HepG2 (cell line): ENCODE results near the gene DLG5. TPM values are rescaled to one million over a fixed set of nuclear protein-coding genes. Genes with fewer than 3 reads are reported as not detected.

ENCODE experiments used
- ARHGAP35 ChIP-seq: sonication (generic); formaldehyde crosslinking; IDR thresholded peaks from 2 replicates; pipeline ENCODE4 v1.9.0; 2022; ENCODE audit warnings: mild to moderate bottlenecking, inconsistent platforms, moderate library complexity, missing genetic modification reagents, borderline replicate concordance
- ARNT2 ChIP-seq: sonication (generic); formaldehyde crosslinking; IDR thresholded peaks from 2 replicates; pipeline ENCODE4 v1.8.0; 2022; ENCODE audit warnings: mild to moderate bottlenecking, low read depth, missing genetic modification reagents, moderate library complexity
- ATF7 ChIP-seq, 2 experiments: fragments of 450-650 bp in 1 of 2; sonication (generic) in 1 of 2; formaldehyde crosslinking in 1 of 2; IDR thresholded peaks; 2 replicates each; pipeline versions ENCODE4 v1.4.0 to v1.6.1; 2016 to 2020; ENCODE audit warnings: antibody characterized with exemption in 1 of 2, mild to moderate bottlenecking in 1 of 2, missing genetic modification reagents in 1 of 2
- EEA1 ChIP-seq: sonication (generic); formaldehyde crosslinking; IDR thresholded peaks from 2 replicates; pipeline ENCODE4 v1.5.1; 2020; ENCODE audit warnings: mild to moderate bottlenecking, missing genetic modification reagents, borderline replicate concordance
- GATA4 ChIP-seq: sonication (generic); IDR thresholded peaks from 2 replicates; pipeline ENCODE4 v1.6.1; 2016; ENCODE audit warnings: antibody characterized with exemption, low read depth, borderline replicate concordance
- GRHL1 ChIP-seq: sonication (generic); formaldehyde crosslinking; conservative IDR thresholded peaks from 2 replicates; pipeline ENCODE4 v1.8.0; 2022; ENCODE audit warnings: missing genetic modification reagents
- GTF3A ChIP-seq: sonication (generic); formaldehyde crosslinking; conservative IDR thresholded peaks from 2 replicates; pipeline ENCODE4 v1.4.0; 2020; ENCODE audit warnings: mild to moderate bottlenecking, missing genetic modification reagents
- HOXA3 ChIP-seq: sonication (generic); formaldehyde crosslinking; IDR thresholded peaks from 2 replicates; pipeline ENCODE4 v1.5.0; 2020; ENCODE audit warnings: missing genetic modification reagents
- MAFF ChIP-seq: IDR thresholded peaks from 2 replicates; pipeline ENCODE4 v1.6.1; 2011; ENCODE audit warnings: low read depth, low read length, improper control_type of control experiment
- MBD4 ChIP-seq: IDR thresholded peaks from 2 replicates; pipeline ENCODE4 v1.6.1; 2012; ENCODE audit warnings: low read length, inconsistent platforms, borderline replicate concordance
- NFRKB ChIP-seq: fragments of 450-650 bp; IDR thresholded peaks from 2 replicates; pipeline ENCODE4 v1.6.1; 2017
- NR2F1 ChIP-seq, 2 experiments: fragments of 450-650 bp in 1 of 2; formaldehyde crosslinking in 1 of 2; IDR thresholded peaks; 2 replicates each; pipeline versions ENCODE4 v1.5.0 to v1.6.1; 2016 to 2020; ENCODE audit warnings: mild to moderate bottlenecking in 1 of 2, missing compliant biosample characterization in 1 of 2, missing genetic modification reagents in 1 of 2, moderate library complexity in 1 of 2
- NR3C1 ChIP-seq: sonication (generic); formaldehyde crosslinking; IDR thresholded peaks from 2 replicates; pipeline ENCODE4 v1.4.0; 2020; ENCODE audit warnings: missing genetic modification reagents
- SAP130 ChIP-seq: IDR thresholded peaks from 2 replicates; pipeline ENCODE4 v1.6.1; 2016; ENCODE audit warnings: low read depth
- TBX3 ChIP-seq: fragments of 450-650 bp; IDR thresholded peaks from 2 replicates; pipeline ENCODE4 v1.6.1; 2017; ENCODE audit warnings: antibody characterized with exemption, mild to moderate bottlenecking, inconsistent platforms, borderline replicate concordance
- TEAD3 ChIP-seq: optimal IDR thresholded peaks from 2 replicates; pipeline ENCODE3; 2016; ENCODE audit warnings: borderline replicate concordance
- ZBTB37 ChIP-seq: sonication (generic); formaldehyde crosslinking; IDR thresholded peaks from 2 replicates; pipeline ENCODE4 v1.4.0; 2020; ENCODE audit warnings: mild to moderate bottlenecking, missing genetic modification reagents
- ZKSCAN1 ChIP-seq: fragments of 150-350 bp; IDR thresholded peaks from 2 replicates; pipeline ENCODE4 v1.6.1; 2014; ENCODE audit warnings: low read length
- ZNF17 ChIP-seq: sonication (generic); formaldehyde crosslinking; IDR thresholded peaks from 2 replicates; pipeline ENCODE4 v1.5.0; 2020; ENCODE audit warnings: mild to moderate bottlenecking, missing genetic modification reagents
- ZNF205 ChIP-seq: IDR thresholded peaks from 2 replicates; pipeline ENCODE4 v1.6.1; 2018; ENCODE audit warnings: missing biosample characterization, missing genetic modification reagents
- ZNF547 ChIP-seq: sonication (generic); formaldehyde crosslinking; IDR thresholded peaks from 2 replicates; pipeline ENCODE4 v1.5.1; 2020; ENCODE audit warnings: mild to moderate bottlenecking, missing genetic modification reagents
- polyA plus RNA-seq, 8 experiments: library from polyadenylated mRNA; depleted of rRNA in 3 of 8; stranded (reverse) in 7 of 8; unstranded in 1 of 8; fragments of >200 nt; fragmentation: Illumina TruSeq in 4 of 8; extraction: Trizol in 4 of 8; gene quantifications; 2 replicates each; pipeline versions ENCODE4 v1.2.1 to v1.2.3, GENCODE V29; 2011 to 2016; ENCODE audit warnings: low read depth in 4 of 8, missing spikeins in 1 of 8, mixed read lengths in 1 of 8; ENCODE audit not compliant: insufficient read depth in 1 of 8
- total RNA-seq, 5 experiments: library from RNA; depleted of rRNA; stranded (reverse); fragments of >200 nt; fragmentation: Illumina TruSeq; extraction: Trizol; gene quantifications; 2 replicates each; pipeline ENCODE4 v1.2.3, GENCODE V29; 2016; ENCODE audit warnings: low read depth in 1 of 5

Gene DLG5
- total and polyA plus RNA-seq, 2 of the 13 experiments (the other 11 are each of a cell fraction or from before 2014, with no cell fraction given) = 15.5 to 18.2 TPM

- TF ChIP-seq ZNF205 (CRISPR knock-in tag) (no peak), ZNF17 (CRISPR knock-in tag) (no peak), HOXA3 (CRISPR knock-in tag) (no peak), TBX3 (0 out of 2 replicates have a peak, but pooled peaks have one; percentile 17), GTF3A (CRISPR knock-in tag) (no peak), MAFF (0 out of 2 replicates have a peak, but pooled peaks have one; percentile 28), NR3C1 (no peak), ZNF547 (no peak), ATF7 (IDR thresholded peaks at IDR 0.05) (peak; percentile 81), ATF7 (CRISPR knock-in tag; IDR thresholded peaks at IDR 0.05) (no peak), TEAD3 (CRISPR knock-in tag) (no peak), ZKSCAN1 (no peak), ARNT2 (CRISPR knock-in tag) (no peak), EEA1 (no peak), NR2F1 (CRISPR knock-in tag; IDR thresholded peaks at IDR 0.05) (no peak), GRHL1 (no peak), ARHGAP35 (CRISPR knock-in tag) (no peak), NFRKB (no peak), ZBTB37 (CRISPR knock-in tag) (no peak), MBD4 (no peak), GATA4 (no peak), SAP130 (CRISPR knock-in tag) (0 out of 2 replicates have a peak, but pooled peaks have one; percentile 19)
These were observed 16.8 kb upstream of the DLG5 start (continued) for GRCh38 chr10:77943121-77943901.
